NCI-H526 treated with DMSO at 0.1 percent for 48 hours (cell line): Measurements from ENCODE around the gene AP5S1.
A peak's percentile ranks its signal among the peaks of the same experiment; 100 is the strongest.

Experiments
- DNase-seq: peaks from one replicate; lab custom pipeline; 2025; lab: John Stamatoyannopoulos, UW

The AP5S1 gene

GRCh38 chr20:3846378-3846739 is 26.0 kb downstream of the AP5S1 start:
- no peak for DNase-seq

DNA sequence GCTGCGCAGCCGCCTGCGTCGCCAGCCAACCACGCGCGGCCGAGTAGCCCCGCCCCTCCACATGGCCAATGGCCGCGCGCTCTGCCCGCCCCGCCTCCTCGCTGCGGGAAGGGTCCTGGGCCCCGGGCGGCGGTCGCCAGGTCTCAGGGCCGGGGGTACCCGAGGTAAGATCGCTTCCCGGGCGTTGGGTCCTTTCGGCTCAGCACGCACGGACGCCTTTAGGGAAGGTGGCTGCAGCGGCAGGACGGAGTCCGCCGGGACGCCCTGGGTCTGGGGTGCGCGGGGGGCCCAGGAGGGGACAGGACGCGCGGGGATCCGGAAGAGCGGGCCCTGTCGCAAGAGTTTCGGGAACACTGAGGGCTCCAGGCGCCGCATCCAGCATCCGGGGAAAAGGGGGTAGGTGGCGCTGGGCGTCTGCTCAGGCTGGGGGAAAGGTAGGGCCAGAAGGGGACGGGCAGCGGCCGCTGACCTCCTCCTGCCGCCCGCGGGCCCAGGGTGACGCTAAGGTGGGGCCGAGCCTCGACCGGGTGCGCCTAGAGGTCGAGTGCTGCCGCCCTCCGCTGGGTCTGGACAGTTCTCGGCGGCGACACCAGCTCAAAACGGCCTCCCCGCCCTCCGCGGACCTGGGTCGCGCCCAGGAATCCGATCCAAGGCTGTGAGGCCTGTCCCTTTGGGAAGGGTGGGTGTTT is 26.5 kb downstream of the AP5S1 start, which contains the start of gene MAVS:
MAVS (plus strand) TSS at position 95 of the 689 bp plus-strand sequence. CDS start 7,791 bp downstream, outside the sequence.
- DNase-seq, result peak; percentile 79

DNA sequence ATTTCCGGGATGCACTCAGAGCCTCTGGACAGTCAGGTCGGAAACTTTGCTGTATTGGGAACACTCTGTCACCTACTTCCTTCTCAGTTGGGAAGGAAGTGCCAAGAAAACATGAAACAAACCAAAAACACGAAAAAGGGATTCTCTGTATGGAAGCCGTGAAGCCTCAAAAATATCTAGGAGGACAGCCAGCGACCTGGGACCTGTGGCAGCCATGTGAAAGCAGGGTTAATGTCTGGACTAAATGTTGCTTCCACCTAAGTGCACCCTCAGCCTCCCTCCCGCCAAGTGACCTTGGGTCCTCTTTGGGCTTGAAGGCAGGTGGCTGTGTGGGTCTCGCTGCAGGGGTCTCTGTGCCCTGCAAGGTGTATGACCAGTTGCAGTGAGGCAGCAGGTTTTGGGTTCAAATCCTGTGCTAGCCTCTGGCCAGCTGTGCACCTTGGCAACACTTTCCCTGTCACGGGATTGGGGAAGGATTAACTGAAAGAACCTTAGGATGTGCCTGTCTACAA is 27.1 kb downstream of the AP5S1 start:
- no peak for DNase-seq

DNA sequence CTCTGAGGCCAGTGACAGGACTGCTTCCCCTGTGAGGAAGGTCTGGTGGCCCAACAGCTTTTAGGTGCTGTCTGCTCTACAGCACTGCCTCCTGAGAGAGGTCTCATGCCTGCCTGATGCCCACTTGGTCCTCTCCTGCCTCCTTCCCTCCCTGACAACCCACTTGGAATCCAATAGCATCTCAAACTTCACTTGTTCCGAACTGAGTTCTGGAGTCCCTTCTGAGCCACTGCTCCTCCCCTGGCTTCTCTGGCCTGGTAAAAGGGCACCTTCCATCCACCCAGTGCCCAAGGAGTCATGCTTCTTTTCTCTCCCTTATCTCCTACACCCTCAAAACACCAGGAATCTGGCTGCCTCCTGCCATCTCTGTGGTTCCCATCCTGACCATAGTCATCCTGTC is 28.2 kb downstream of the AP5S1 start:
- no peak for DNase-seq

GRCh38 chr20:3854462-3854871 is 34.1 kb downstream of the AP5S1 start:
- no peak for DNase-seq

GRCh38 chr20:3857405-3857804 is 37.1 kb downstream of the AP5S1 start:
- no peak for DNase-seq

DNA sequence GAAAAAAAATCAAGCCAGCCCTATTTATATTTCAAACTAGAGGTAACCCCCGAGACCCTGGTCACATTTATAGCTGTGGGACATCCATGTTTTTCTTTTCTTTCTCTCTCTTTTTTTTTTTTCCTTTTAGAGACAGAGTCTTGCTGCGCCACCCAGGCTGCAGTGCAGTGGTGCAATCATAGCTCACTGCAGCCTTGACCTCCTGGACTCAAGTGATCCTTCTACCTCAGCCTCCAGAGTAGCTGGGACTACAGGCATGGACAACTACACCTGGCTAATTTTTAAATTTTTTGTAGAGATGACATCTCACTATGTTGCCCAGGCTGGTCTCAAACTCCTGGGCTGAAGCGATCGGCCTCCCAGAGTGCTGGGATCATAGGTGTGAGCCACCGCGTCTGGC is 38.3 kb downstream of the AP5S1 start:
- DNase-seq, result no peak

- DNase-seq, result no peak
These were observed 40.8 kb downstream of the AP5S1 start for GRCh38 chr20:3861191-3861590.

- DNase-seq, result no peak
These were observed 42.0 kb downstream of the AP5S1 start for GRCh38 chr20:3862333-3862732.

DNA sequence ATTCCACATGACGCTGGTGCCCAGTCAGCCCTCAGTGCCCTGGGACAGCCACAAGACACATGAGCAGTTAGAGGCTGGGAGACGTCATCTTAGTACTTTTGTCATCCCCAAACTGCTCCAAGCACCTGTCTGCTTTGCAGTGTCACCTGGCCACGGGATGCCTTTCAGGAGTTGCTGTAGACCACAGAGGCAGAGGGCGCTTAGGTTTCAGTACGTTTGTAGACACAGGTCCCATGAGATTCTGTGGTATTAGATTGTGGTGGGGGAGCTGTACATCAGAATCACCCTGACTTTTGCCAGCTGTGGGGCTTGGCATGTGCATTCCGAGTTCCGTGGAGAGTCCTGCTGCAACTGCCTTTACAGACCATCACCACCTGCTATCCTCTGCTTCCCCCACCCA is 43.0 kb downstream of the AP5S1 start:
- no peak for DNase-seq

- no peak for DNase-seq
These were observed 44.2 kb downstream of the AP5S1 start for GRCh38 chr20:3864518-3864917.

DNA sequence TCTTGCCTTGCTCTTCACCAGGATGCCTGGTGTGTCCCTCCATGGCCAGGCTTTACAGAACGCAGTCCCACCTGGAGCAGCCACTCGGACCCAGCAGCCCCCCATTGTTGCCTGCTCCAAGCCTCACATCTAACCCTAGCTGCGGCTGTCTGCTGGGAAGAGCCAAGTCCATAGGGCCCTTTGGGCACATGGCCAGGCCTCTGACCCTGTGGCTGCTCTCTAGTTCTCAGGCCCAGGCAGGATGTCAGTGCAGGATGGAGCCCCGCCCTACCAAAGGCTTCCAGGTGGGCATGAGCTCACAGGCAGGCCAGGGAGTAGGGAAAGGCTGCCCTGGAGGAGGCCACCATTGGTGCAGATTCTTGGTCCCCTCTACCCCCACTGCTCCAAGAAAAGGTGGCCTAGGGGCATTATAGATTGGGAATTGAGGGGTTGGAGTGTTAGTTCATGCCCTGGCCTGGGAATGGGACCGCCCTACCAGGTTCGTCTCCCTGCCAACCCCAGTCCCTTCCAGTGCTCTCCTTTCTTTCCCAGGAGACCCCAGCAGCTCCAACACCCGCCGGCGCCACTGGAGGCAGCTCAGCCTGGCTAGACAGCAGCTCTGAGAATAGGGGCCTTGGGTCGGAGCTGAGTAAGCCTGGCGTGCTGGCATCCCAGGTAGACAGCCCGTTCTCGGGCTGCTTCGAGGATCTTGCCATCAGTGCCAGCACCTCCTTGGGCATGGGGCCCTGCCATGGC is 45.0 kb downstream of the AP5S1 start:
- no peak for DNase-seq

GRCh38 chr20:3865887-3866407 is 45.6 kb downstream of the AP5S1 start:
- no peak for DNase-seq

GRCh38 chr20:3866464-3866863 is 46.1 kb downstream of the AP5S1 start:
- DNase-seq, result no peak

DNA sequence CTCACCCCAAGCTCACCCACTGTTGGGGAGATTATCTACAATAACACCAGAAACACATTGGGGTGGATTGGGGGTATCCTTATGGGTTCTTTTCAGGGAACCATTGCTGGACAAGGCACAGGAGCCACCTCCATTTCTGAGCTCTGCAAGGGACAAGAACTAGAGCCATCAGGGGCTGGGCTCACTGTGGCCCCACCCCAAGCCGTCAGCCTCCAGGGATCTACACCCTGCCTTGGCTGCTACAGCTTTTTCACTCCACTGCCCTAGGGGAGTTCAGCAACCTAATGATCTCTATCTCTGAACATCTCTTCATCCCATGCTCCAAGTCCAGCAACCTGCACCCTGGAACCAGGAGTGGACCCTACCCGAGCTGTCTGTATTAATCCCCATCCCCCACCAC is 47.5 kb downstream of the AP5S1 start:
- DNase-seq, result no peak

DNA sequence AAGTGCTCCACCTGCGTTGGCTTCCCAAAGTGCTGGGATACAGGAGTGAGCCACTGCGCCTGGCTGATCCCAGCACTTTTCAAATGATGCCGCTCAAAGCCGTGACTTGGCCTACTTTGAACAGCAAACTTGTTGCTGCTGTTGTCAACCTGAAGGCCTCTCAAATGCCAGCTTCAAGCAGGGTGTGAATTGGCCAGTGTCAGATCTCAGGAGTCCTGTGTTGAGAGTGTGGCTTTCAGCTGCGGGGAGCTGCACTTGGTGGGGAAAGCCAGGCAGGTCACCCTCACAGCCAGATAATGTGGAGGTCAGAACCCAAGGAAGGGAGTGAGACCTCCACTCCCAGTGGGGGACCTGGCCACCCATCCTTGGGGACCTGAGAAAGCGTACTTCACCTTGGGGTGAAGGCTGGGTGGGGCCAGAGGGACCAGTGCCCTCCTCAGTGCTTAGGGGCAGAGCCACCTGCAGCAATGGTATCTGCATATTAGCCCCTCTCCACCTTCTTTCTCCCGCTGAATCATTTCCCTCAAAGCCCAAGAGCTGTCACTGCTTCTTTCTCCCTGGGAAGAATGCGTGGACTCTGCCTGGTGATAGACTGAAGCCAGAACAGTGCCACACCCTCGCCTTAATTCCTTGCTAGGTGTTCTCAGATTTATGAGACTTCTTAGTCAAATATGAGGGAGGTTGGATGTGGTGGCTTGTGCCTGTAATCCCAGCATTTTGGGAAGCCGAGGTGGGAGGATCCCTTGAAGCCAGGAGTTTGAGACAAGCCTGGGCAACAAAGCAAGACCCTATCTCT is 49.7 kb downstream of the AP5S1 start:
- DNase-seq, result no peak

- DNase-seq, result no peak
These were observed 51.4 kb downstream of the AP5S1 start for GRCh38 chr20:3871550-3872265.

DNA sequence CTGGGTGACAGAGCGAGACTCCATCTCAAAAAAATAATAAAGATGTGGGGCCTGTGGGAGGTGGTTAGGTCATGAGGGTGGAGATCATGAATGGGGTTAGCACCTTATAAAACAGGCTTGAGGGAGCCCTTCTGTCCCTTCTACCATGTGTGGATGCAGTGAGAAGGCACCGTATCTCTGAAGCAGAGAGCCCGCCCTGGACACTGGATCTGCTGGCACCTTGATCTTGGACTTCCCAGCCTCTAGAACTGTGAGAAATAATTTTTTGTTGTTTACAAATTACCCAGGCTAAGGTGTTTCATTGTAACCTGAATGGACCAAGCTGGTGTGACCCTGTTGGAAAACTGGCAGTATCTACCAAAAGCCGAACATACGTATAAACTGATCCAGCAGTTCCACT is 53.2 kb downstream of the AP5S1 start:
- no peak for DNase-seq

DNA sequence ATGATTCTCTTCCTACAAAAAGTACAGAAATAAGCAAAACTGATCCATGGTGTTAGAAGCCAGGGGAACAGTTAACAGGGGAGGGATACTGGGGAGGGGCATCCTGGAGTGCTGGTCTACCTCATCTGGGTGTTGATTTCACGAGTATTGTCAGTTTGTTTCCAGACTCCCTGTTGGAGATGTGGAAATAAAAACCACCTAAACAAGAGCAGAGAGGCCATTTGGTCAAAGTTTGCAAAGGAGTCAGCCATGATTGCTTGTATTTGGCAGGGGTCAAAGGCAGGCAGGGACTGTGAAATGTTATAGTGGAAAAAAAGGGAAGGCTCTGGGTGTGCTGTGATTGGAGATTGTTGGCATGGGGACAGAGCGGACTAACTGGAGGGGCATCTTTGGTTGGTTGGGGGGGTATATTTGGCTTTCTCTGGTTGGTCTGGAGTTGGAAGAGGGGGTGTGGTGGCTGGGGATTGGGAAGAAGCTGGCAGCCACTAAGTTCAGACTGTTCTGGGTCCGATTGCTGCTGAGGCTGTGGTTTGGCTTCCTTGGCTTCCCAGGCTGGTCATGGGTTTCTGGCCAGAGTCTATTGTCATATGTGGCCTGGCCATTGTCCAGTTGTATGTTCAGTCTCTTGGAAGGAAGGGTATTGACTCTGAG is 54.0 kb downstream of the AP5S1 start:
- no peak for DNase-seq

DNA sequence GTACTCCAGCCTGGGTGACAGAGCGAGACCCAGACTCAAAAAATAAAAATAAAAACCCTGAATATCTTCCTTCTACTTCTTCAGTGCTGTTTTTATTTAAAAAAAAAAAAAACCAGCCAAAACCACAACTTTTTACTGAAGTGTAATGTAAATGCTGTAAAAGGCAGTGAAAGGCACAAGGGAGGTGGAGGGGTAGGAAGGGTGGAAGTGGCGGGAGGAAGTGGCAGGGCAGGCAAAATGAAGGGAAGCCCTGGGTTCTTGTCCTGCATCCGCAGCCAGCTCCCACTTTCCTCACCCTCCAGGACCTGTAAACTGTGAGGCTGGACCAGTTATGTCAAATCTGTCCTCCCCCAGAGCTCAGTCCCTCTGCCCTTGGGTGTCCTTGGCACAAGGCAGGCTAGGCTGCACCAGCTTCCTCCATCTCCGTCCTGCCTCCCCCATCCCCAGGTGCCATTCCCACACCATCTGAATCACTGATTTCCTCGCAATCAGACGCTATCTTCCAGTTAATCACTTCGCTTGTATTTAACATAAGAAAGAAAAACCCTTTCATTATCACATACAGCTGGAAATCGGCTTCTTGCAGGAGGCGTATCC is 55.1 kb downstream of the AP5S1 start:
- DNase-seq, result no peak

DNA sequence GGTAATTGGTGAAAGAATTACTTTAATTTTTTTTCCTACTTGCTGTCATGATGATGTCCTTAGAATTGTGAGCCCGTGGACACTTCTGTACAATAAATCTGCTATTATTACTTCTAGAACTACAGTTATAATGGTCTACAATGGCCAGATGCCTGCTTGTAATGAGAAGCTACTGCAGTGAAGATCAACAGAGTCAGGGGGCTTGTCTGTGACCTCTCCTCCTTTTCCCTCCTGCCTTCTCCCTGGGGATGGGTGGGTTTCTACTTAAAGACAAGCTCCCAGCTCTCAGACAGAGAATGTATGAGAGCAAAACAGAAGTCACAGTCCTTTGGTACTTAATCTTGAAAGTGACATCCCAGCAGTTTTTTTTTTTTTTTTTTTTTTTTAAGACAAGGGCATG is 55.7 kb downstream of the AP5S1 start:
- DNase-seq, result no peak
